A673 (cell line): Measurements from ENCODE around the gene PMP22. TPM values are rescaled to one million over a fixed set of nuclear protein-coding genes. Genes with fewer than 3 reads are reported as not detected.
A peak's percentile ranks its signal among the peaks of the same experiment; 100 is the strongest.
"Not testable (repeated sequence)": the region's sequence is repeated elsewhere in the genome, so short reads cannot be mapped to it uniquely, and the experiment has no call there.

ENCODE experiments used
- BruUV-seq: library from RNA; stranded (reverse); fragments of 400-500 nt; replicated peaks from 2 replicates; lab custom pipeline; 2021; lab: Mats Ljungman, UMichigan
- CTCF ChIA-PET: fragments of 300-600 bp; sonication (Branson Sonifier 250); formaldehyde crosslinking; loops from one replicate; lab custom pipeline; 2022; ENCODE audit warnings: antibody characterized with exemption; lab: Charles Lee
- POLR2A ChIA-PET: fragments of 300-600 bp; sonication (Branson Sonifier 250); formaldehyde crosslinking; loops from one replicate; lab custom pipeline; 2022; ENCODE audit warnings: antibody characterized with exemption; ENCODE audit not compliant: low non-redundant PET; lab: Charles Lee
- DNase-seq: peaks from one replicate; pipeline ENCODE4 v3.0.0-alpha.2; 2015; ENCODE audit warnings: low spot score
- H3K27ac ChIP-seq: fragments of 200-600 bp; sonication (generic); 2 replicates; pipeline ENCODE4 v1.5.1; 2016; ENCODE audit warnings: mixed run types, low read depth, mild to moderate bottlenecking, mixed read lengths, antibody characterized with exemption, low read length; ENCODE audit not compliant: poor library complexity, severe bottlenecking
- H3K27me3 ChIP-seq: fragments of 200-600 bp; sonication (generic); replicated peaks from 2 replicates; pipeline ENCODE4 v1.6.1; 2017; ENCODE audit warnings: mixed run types, low read depth, mild to moderate bottlenecking, mixed read lengths, antibody characterized with exemption, low read length; ENCODE audit not compliant: insufficient read depth, poor library complexity
- H3K36me3 ChIP-seq: fragments of 200-600 bp; sonication (generic); 2 replicates; pipeline ENCODE4 v1.6.1; 2016; ENCODE audit warnings: mixed run types, mild to moderate bottlenecking, mixed read lengths, antibody characterized with exemption, low read length; ENCODE audit not compliant: insufficient read depth, poor library complexity, severe bottlenecking
- H3K4me1 ChIP-seq: fragments of 200-600 bp; sonication (generic); 2 replicates; pipeline ENCODE4 v1.6.1; 2017; ENCODE audit warnings: mixed run types, mild to moderate bottlenecking, mixed read lengths, antibody characterized with exemption, low read length; ENCODE audit not compliant: insufficient read depth, poor library complexity, severe bottlenecking
- H3K4me3 ChIP-seq: fragments of 200-600 bp; sonication (generic); 2 replicates; pipeline ENCODE4 v1.5.1; 2016; ENCODE audit warnings: low read depth, mixed run types, mild to moderate bottlenecking, mixed read lengths, low read length; ENCODE audit not compliant: poor library complexity, severe bottlenecking
- H3K9me3 ChIP-seq: fragments of 200-600 bp; sonication (generic); 2 replicates; pipeline ENCODE4 v1.6.1; 2016; ENCODE audit warnings: mixed run types, low read depth, mild to moderate bottlenecking, mixed read lengths, antibody characterized with exemption, low read length; ENCODE audit not compliant: poor library complexity, severe bottlenecking
- CTCF ChIP-seq: fragments of 300-800, 200-600 bp; sonication (generic); conservative IDR thresholded peaks from 2 replicates; pipeline ENCODE4 v1.5.1; 2017; ENCODE audit warnings: low read depth, mild to moderate bottlenecking, antibody characterized with exemption, low read length, moderate library complexity, mixed read lengths
- EZH2 ChIP-seq: fragments of 200-600 bp; sonication (generic); IDR thresholded peaks from 2 replicates; pipeline ENCODE4 v1.6.1; 2017; ENCODE audit warnings: borderline replicate concordance, low read depth, mild to moderate bottlenecking, mixed read lengths, antibody characterized with exemption, low read length; ENCODE audit not compliant: poor library complexity, severe bottlenecking
- intact Hi-C: fragments of 100-400 bp; cut with micrococcal nuclease; formaldehyde crosslinking; loops from one replicate; pipeline ENCODE4 v1.10.0; 2022; ENCODE audit not compliant: unreplicated experiment
- total RNA-seq: library from RNA; stranded (reverse); gene quantifications from 2 replicates; pipeline ENCODE4 v1.2.3, GENCODE V29; 2021

PMP22 gene
- total RNA-seq, 1 experiment from 2014 or later: not detected

GRCh38 chr17:15213381-15214087, 51.6 kb downstream of the PMP22 start:
- Histone ChIP-seq H3K36me3 (no peaks in the 10 kb centered on the region), H3K9me3 (no peaks in the 10 kb centered on the region), H3K27me3 (no peaks in the 10 kb centered on the region), H3K27ac (no peak overlapping the region), H3K4me1 (no peaks in the 10 kb centered on the region), H3K4me3 (no peak overlapping the region)
- ChIA-PET POLR2A (no interaction called here), CTCF (no interaction called here)
- DNase-seq: peak; percentile 24
- no TSS peak for BruUV-seq
- intact Hi-C loops: no loop called here
- TF ChIP-seq EZH2 (no peak), CTCF (peak; percentile 51)

GRCh38 chr17:15210247-15210646, 54.9 kb downstream of the PMP22 start:
- Histone ChIP-seq H3K36me3 (no peaks in the 10 kb centered on the region), H3K27ac (no peak overlapping the region), H3K27me3 (no peaks in the 10 kb centered on the region), H3K9me3 (no peaks in the 10 kb centered on the region), H3K4me3 (no peak overlapping the region), H3K4me1 (no peaks in the 10 kb centered on the region)
- intact Hi-C loops: no loop called here
- BruUV-seq: no TSS peak
- TF ChIP-seq EZH2 (no peak), CTCF (no peak)
- ChIA-PET CTCF (no interaction called here), POLR2A (no interaction called here)
- no peak for DNase-seq

- H3K27me3 ChIP-seq, H3K27ac ChIP-seq, H3K9me3 ChIP-seq, H3K36me3 ChIP-seq, BruUV-seq, POLR2A ChIA-PET, intact Hi-C loops, H3K4me1 ChIP-seq, H3K4me3 ChIP-seq, CTCF ChIA-PET, DNase-seq: not testable (repeated sequence)
Measured at GRCh38 chr17:15203062-15203461, 62.1 kb downstream of the PMP22 start.

GRCh38 chr17:15200574-15200973, 64.6 kb downstream of the PMP22 start:
- CTCF ChIA-PET, DNase-seq, H3K4me1 ChIP-seq, BruUV-seq, H3K36me3 ChIP-seq, POLR2A ChIA-PET, H3K27ac ChIP-seq, H3K27me3 ChIP-seq, intact Hi-C loops, H3K9me3 ChIP-seq, H3K4me3 ChIP-seq: not testable (repeated sequence)
